ENCODE measurements around the gene FAM171A1.
"Not testable (repeated sequence)": the region's sequence is repeated elsewhere in the genome, so short reads cannot be mapped to it uniquely, and the experiment has no call there.

FAM171A1 gene

GRCh38 chr10:15342970-15343369, 28.1 kb downstream of the FAM171A1 start:
- no peak for DNase-seq

GRCh38 chr10:15341502-15342128, 29.5 kb downstream of the FAM171A1 start:
- no peak for DNase-seq

GRCh38 chr10:15339892-15340291, 31.2 kb downstream of the FAM171A1 start:
- DNase-seq, result no peak

- not testable (repeated sequence) for DNase-seq
These were observed 33.6 kb downstream of the FAM171A1 start for GRCh38 chr10:15337441-15337923.

- DNase-seq, result no peak
These were observed 34.9 kb downstream of the FAM171A1 start for GRCh38 chr10:15336211-15336610.

- DNase-seq, result no peak
These were observed 35.6 kb downstream of the FAM171A1 start for GRCh38 chr10:15335508-15335907.

- no peak for DNase-seq
These were observed 36.3 kb downstream of the FAM171A1 start for GRCh38 chr10:15334650-15335323.

- no peak for DNase-seq
These were observed 37.0 kb downstream of the FAM171A1 start for GRCh38 chr10:15333909-15334649.

- not testable (repeated sequence) for DNase-seq
These were observed 37.9 kb downstream of the FAM171A1 start for GRCh38 chr10:15333181-15333580.

GRCh38 chr10:15331461-15331860, 39.6 kb downstream of the FAM171A1 start:
- DNase-seq, result no peak

GRCh38 chr10:15329437-15329836, 41.7 kb downstream of the FAM171A1 start:
- no peak for DNase-seq

- DNase-seq, result no peak
These were observed 45.2 kb downstream of the FAM171A1 start for GRCh38 chr10:15325944-15326284.

GRCh38 chr10:15325243-15325943, 45.7 kb downstream of the FAM171A1 start:
- DNase-seq, result no peak

GRCh38 chr10:15324611-15325010, 46.5 kb downstream of the FAM171A1 start:
- no peak for DNase-seq

GRCh38 chr10:15324113-15324512, 47.0 kb downstream of the FAM171A1 start:
- DNase-seq, result no peak

- no peak for DNase-seq
These were observed 48.7 kb downstream of the FAM171A1 start for GRCh38 chr10:15322356-15322755.

GRCh38 chr10:15321431-15322341, 49.4 kb downstream of the FAM171A1 start:
- DNase-seq, result no peak

GRCh38 chr10:15320522-15321203, 50.4 kb downstream of the FAM171A1 start:
- DNase-seq, result no peak

GRCh38 chr10:15320118-15320517, 51.0 kb downstream of the FAM171A1 start:
- no peak for DNase-seq

GRCh38 chr10:15316871-15317464, 54.1 kb downstream of the FAM171A1 start:
- no peak for DNase-seq

GRCh38 chr10:15316145-15316544, 54.9 kb downstream of the FAM171A1 start:
- DNase-seq, result no peak
